PC-9 (cell line): ENCODE results near the gene RBM33. TPM values are rescaled to one million over a fixed set of nuclear protein-coding genes. Genes with fewer than 3 reads are reported as not detected.
"Not testable (repeated sequence)": the region's sequence is repeated elsewhere in the genome, so short reads cannot be mapped to it uniquely, and the experiment has no call there.

Experiments used
- BruUV-seq: library from RNA; stranded (reverse); fragments of 400-500 nt; replicated peaks from 2 replicates; lab custom pipeline; 2021; lab: Mats Ljungman, UMichigan
- CTCF ChIA-PET: fragments of 300-600 bp; sonication (Branson Sonifier 250); formaldehyde crosslinking; loops from one replicate; lab custom pipeline; 2022; ENCODE audit warnings: antibody characterized with exemption; lab: Charles Lee
- POLR2A ChIA-PET: fragments of 300-600 bp; sonication (Branson Sonifier 250); formaldehyde crosslinking; loops from one replicate; lab custom pipeline; 2022; ENCODE audit warnings: antibody characterized with exemption; ENCODE audit not compliant: unreplicated experiment; lab: Charles Lee
- DNase-seq, 2 experiments: peaks; one replicate each; pipeline versions ENCODE4 v3.0.0 to v3.0.0-alpha.2; 2015 to 2022; ENCODE audit warnings: mixed read lengths in 1 of 2
- H2AFZ ChIP-seq: fragments of 200-600 bp; sonication (generic); 2 replicates; pipeline ENCODE4 v1.8.1; 2017; ENCODE audit warnings: antibody characterized with exemption
- H3F3A ChIP-seq: fragments of 200-600 bp; sonication (generic); 2 replicates; pipeline ENCODE4 v1.8.1; 2017; ENCODE audit warnings: antibody characterized with exemption, mild to moderate bottlenecking, low read depth; ENCODE audit not compliant: insufficient read depth
- H3K27ac ChIP-seq: fragments of 200-600 bp; sonication (generic); 2 replicates; pipeline ENCODE4 v1.6.1; 2016; ENCODE audit warnings: mixed run types
- H3K27me3 ChIP-seq: fragments of 200-600 bp; sonication (generic); 2 replicates; pipeline ENCODE4 v1.6.1; 2016; ENCODE audit warnings: low read depth, mixed run types; ENCODE audit not compliant: insufficient read depth
- H3K36me3 ChIP-seq: fragments of 200-600 bp; sonication (generic); 2 replicates; pipeline ENCODE4 v1.6.1; 2016; ENCODE audit warnings: low read depth, mixed run types
- H3K4me1 ChIP-seq: fragments of 200-600 bp; sonication (generic); replicated peaks from 2 replicates; pipeline ENCODE4 v1.6.1; 2016; ENCODE audit warnings: mixed run types; ENCODE audit not compliant: insufficient read depth
- H3K4me2 ChIP-seq: fragments of 200-600 bp; sonication (generic); 2 replicates; pipeline ENCODE4 v1.6.1; 2017; ENCODE audit warnings: mixed run types
- H3K4me3 ChIP-seq: fragments of 200-600 bp; sonication (generic); 2 replicates; pipeline ENCODE4 v1.6.1; 2016; ENCODE audit warnings: mixed run types
- H3K79me2 ChIP-seq: fragments of 200-600 bp; sonication (generic); 2 replicates; pipeline ENCODE4 v1.6.1; 2017; ENCODE audit warnings: low read depth, mixed run types
- H3K9me2 ChIP-seq: fragments of 200-600 bp; sonication (generic); 2 replicates; pipeline ENCODE4 v1.8.1; 2017; ENCODE audit warnings: mild to moderate bottlenecking; ENCODE audit not compliant: insufficient read depth
- H3K9me3 ChIP-seq: fragments of 200-600 bp; sonication (generic); 2 replicates; pipeline ENCODE4 v1.8.1; 2016; ENCODE audit warnings: low read depth; ENCODE audit not compliant: insufficient read depth
- H4K20me1 ChIP-seq: fragments of 200-600 bp; sonication (generic); 2 replicates; pipeline ENCODE4 v1.8.1; 2017; ENCODE audit not compliant: insufficient read depth
- CTCF ChIP-seq: fragments of 200-600 bp; sonication (generic); conservative IDR thresholded peaks from 2 replicates; pipeline ENCODE4 v1.6.1; 2017; ENCODE audit warnings: mixed run types, antibody characterized with exemption, mild to moderate bottlenecking, moderate library complexity
- EZH2 ChIP-seq: fragments of 200-600 bp; sonication (generic); IDR thresholded peaks from 2 replicates; pipeline ENCODE4 v1.8.0; 2017; ENCODE audit warnings: antibody characterized with exemption, low read depth
- intact Hi-C: fragments of 100-400 bp; cut with micrococcal nuclease; formaldehyde crosslinking; loops from one replicate; pipeline ENCODE4 v1.10.0; 2022; ENCODE audit not compliant: unreplicated experiment
- total RNA-seq: library from RNA; stranded (reverse); gene quantifications from 2 replicates; pipeline ENCODE4 v1.2.3, GENCODE V29; 2021

Gene RBM33
- total RNA-seq, 1 experiment from 2014 or later: 85.7 TPM

DNA sequence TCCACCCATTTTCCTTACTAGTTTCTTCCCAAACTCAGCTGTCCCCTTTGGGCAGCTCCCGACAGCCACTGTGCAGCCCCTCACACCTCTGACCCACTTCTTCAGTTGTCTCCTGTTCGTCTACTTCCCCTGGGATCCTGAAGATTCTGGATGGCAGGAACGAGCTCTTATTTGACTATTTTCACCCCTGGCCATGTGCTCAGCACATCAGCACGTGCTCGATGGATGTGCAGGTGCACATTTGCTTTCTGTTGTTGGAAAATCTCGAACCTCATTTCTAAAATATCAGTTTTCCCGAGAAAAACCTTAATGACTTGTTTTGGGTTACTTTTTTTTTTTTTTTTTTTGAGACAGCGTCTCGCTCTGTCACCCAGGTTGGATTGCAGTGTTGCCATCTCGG lies 31.8 kb upstream of the RBM33 start:
- intact Hi-C loops: no loop called here
- no peaks in the 10 kb centered on the region for H3K9me3 ChIP-seq
- H3K36me3 ChIP-seq: no peaks in the 10 kb centered on the region
- H2AFZ ChIP-seq: no peak overlapping the region
- ChIA-PET POLR2A (no interaction called here), CTCF (interaction anchor here (0.7 kb wide), 2 partner anchors 195 to 703 kb away, joined by 4 to 5 read pairs; no protein-coding TSS in a partner anchor)
- H3K27me3 ChIP-seq: peaks cover 72% of the 10 kb centered on the region
- H3K27ac ChIP-seq: no peak overlapping the region
- no TSS peak for BruUV-seq
- no peak overlapping the region for H3K4me2 ChIP-seq
- H3K4me1 ChIP-seq: no peaks in the 10 kb centered on the region
- H4K20me1 ChIP-seq: no peaks in the 10 kb centered on the region
- TF ChIP-seq CTCF (no peak), EZH2 (no peak)
- H3F3A ChIP-seq: no peaks in the 10 kb centered on the region
- H3K79me2 ChIP-seq: no peaks in the 10 kb centered on the region
- DNase-seq: no peak
- no peaks in the 10 kb centered on the region; the same call in 1 of the 2 replicates for H3K9me2 ChIP-seq
- no peak overlapping the region for H3K4me3 ChIP-seq

DNA sequence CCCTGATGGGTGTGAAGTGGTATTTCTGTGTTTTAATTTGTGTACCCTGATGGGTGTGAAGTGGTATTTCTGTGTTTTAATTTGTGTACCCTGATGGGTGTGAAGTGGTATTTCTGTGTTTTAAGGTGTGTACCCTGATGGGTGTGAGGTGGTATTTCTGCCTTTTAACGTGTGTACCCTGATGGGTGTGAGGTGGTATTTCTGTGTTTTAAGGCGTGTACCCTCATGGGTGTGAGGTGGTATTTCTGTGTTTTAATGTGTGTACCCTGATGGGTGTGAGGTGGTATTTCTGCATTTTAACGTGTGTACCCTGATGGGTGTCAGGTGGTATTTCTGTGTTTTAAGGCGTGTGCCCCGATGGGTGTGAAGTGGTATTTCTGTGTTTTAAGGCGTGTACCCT lies 29.4 kb upstream of the RBM33 start:
- H3K4me2 ChIP-seq, DNase-seq, CTCF ChIA-PET, H4K20me1 ChIP-seq, H3K79me2 ChIP-seq, H3K4me3 ChIP-seq, H3K9me2 ChIP-seq, H3K27ac ChIP-seq, H3F3A ChIP-seq, POLR2A ChIA-PET, H3K9me3 ChIP-seq, intact Hi-C loops, BruUV-seq, H2AFZ ChIP-seq, H3K36me3 ChIP-seq, H3K4me1 ChIP-seq: not testable (repeated sequence)
- peaks cover 75% of the 10 kb centered on the region for H3K27me3 ChIP-seq

DNA sequence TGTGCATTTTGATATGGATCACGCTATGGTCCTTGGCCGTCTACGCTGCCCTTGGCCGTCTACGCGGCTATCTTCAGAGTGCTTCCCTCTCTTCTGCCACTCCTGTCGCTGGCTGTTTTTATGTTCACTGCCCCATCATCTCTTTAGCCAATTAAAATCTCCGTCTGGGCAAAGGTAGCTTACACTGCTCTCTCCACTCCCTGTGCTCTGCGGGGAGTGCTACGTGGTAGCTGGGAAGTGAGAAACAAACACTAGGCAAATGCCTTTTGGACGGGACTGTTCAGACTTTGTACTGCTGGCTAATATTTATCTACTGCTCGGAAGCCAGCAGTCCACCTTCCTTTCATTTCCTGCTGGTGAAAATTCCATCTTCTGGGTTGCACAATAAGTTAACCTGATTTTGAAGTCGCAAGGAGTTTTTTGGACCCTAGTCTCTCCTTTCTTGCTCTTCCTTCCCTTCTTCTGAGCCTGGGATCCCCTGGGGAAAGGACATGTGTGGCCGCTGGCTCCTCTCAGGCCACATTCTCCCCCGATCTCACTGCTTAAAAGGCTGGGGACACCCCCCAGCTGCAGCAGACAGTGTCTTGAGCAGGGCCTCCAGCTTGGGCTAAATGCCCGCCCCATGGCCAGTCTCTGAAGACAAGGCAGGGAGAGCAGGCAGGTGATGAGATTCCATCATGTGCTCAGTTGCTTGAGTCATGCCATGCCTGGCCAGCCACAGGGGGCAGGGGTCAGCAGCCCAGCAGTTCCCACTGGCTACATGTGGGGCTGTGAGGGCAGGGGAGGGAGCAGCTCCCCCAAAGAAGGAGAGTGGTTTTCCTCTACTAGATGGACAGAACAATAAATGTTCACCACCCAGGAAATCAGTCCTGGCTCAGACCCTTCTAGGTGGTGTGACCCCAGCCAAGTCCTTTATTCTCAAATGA lies 25.5 kb upstream of the RBM33 start:
- POLR2A ChIA-PET: no interaction called here
- no peak overlapping the region for H3K4me2 ChIP-seq
- no peaks in the 10 kb centered on the region for H3F3A ChIP-seq
- no peaks in the 10 kb centered on the region for H3K9me2 ChIP-seq
- CTCF ChIA-PET: interaction anchor here (0.6 kb wide), 1 partner anchor 12 kb away, joined by 4 read pairs; no protein-coding TSS in a partner anchor
- H3K4me1 ChIP-seq: no peaks in the 10 kb centered on the region
- H3K79me2 ChIP-seq: no peaks in the 10 kb centered on the region
- no peak overlapping the region for H3K4me3 ChIP-seq
- BruUV-seq: no TSS peak
- no peak for TF ChIP-seq CTCF
- no peak for TF ChIP-seq EZH2
- H4K20me1 ChIP-seq: no peaks in the 10 kb centered on the region
- intact Hi-C loops: no loop called here
- H3K36me3 ChIP-seq: no peaks in the 10 kb centered on the region
- no peak overlapping the region for H3K27ac ChIP-seq
- H3K27me3 ChIP-seq: peaks cover 74% of the 10 kb centered on the region
- no peak overlapping the region for H2AFZ ChIP-seq
- no peak for DNase-seq
- H3K9me3 ChIP-seq: no peaks in the 10 kb centered on the region
